ENCODE measurements around the gene RSPH6A. TPM values are rescaled to one million over a fixed set of nuclear protein-coding genes. Genes with fewer than 3 reads are reported as not detected.

The RSPH6A gene
- total and polyA plus RNA-seq, 2 of the 13 experiments (the other 11 are each of a cell fraction or from before 2014, with no cell fraction given) = 0.07 TPM; not detected in 1

GRCh38 chr19:45792470-45793177 lies 22.5 kb downstream of the RSPH6A start, which contains the start of gene DMWD (continued):
- TF ChIP-seq FUBP1 (CRISPR knock-in tag; IDR thresholded peaks at IDR 0.05; ENCODE audit: borderline replicate concordance) = no peak
- no peak for TF ChIP-seq ZKSCAN8 (CRISPR knock-in tag; IDR thresholded peaks at IDR 0.05; ENCODE audit: borderline replicate concordance)
- TF ChIP-seq ZNF34 (CRISPR knock-in tag; IDR thresholded peaks at IDR 0.05; ENCODE audit: borderline replicate concordance) = peak; percentile 77; the same call in 1 of the 2 replicates
- peak; percentile 23; the same call in 1 of the 2 replicates for TF ChIP-seq ZBTB40 (IDR thresholded peaks at IDR 0.05)
- TF ChIP-seq ZBTB40 (CRISPR knock-in tag; IDR thresholded peaks at IDR 0.05) = no peak
- no peak for TF ChIP-seq CERS6 (CRISPR knock-in tag; IDR thresholded peaks at IDR 0.05)
- TF ChIP-seq HNF1A (IDR thresholded peaks at IDR 0.05; ENCODE audit: low read depth) = no peak
- TF ChIP-seq HNF1A (CRISPR knock-in tag; IDR thresholded peaks at IDR 0.05; ENCODE audit: borderline replicate concordance) = 0 out of 2 replicates have a peak, but pooled peaks have one; percentile 21
- TF ChIP-seq ZBTB39 (CRISPR knock-in tag; IDR thresholded peaks at IDR 0.05) = no peak

Data from HepG2 (cell line).